Lung (tissue), 12 donors: ENCODE measurements around the gene RBM4. TPM values are rescaled to one million over a fixed set of nuclear protein-coding genes. Genes with fewer than 3 reads are reported as not detected.

ENCODE experiments used
- ATAC-seq: fragments of 200-7000 bp; cut with Tn5 transposase; one replicate; pipeline ENCODE4 v1.9.1; 2020; ENCODE audit warnings: moderate number of reproducible peaks; ENCODE audit not compliant: insufficient read depth, low FRiP score
- DNase-seq, 3 donors: peaks; one replicate each; pipeline ENCODE4 v3.0.0-alpha.2; 2013 to 2017
- H3K27ac ChIP-seq, 2 donors: one replicate each; pipeline ENCODE4 v1.5.1; 2013; ENCODE audit warnings: mild to moderate bottlenecking in 2 of 2, moderate library complexity in 2 of 2, control low read depth in 1 of 2, inconsistent platforms in 1 of 2, low read depth in 1 of 2, low read length in 1 of 2
- H3K27me3 ChIP-seq, 3 donors: one replicate each; pipeline ENCODE4 v1.5.1; 2013; ENCODE audit warnings: low read length in 2 of 3; ENCODE audit not compliant: control insufficient read depth in 3 of 3, insufficient read depth in 3 of 3
- H3K36me3 ChIP-seq, 4 donors: one replicate each; pipeline ENCODE4 v1.5.1; 2013; ENCODE audit warnings: low read length in 4 of 4, mild to moderate bottlenecking in 1 of 4, moderate library complexity in 1 of 4; ENCODE audit not compliant: control insufficient read depth in 4 of 4, insufficient read depth in 4 of 4
- H3K4me1 ChIP-seq, 5 donors: one replicate each; pipeline ENCODE4 v1.5.1; 2013; ENCODE audit warnings: low read length in 5 of 5, mild to moderate bottlenecking in 2 of 5, moderate library complexity in 1 of 5; ENCODE audit not compliant: control insufficient read depth in 5 of 5, insufficient read depth in 5 of 5
- H3K4me3 ChIP-seq: one replicate; pipeline ENCODE4 v1.5.1; 2013; ENCODE audit warnings: mild to moderate bottlenecking, control low read depth, moderate library complexity
- H3K9ac ChIP-seq, 2 donors: one replicate each; pipeline ENCODE4 v1.5.1; 2013; ENCODE audit warnings: low read length in 2 of 2, control low read depth in 1 of 2; ENCODE audit not compliant: insufficient read depth in 1 of 2
- H3K9me3 ChIP-seq, 4 donors: one replicate each; pipeline ENCODE4 v1.5.1; 2013; ENCODE audit warnings: low read length in 3 of 4, mild to moderate bottlenecking in 1 of 4, moderate library complexity in 1 of 4; ENCODE audit not compliant: control insufficient read depth in 4 of 4, insufficient read depth in 3 of 4
- CTCF ChIP-seq: IDR thresholded peaks from 2 replicates; pipeline ENCODE4 v1.5.1; 2012; ENCODE audit warnings: mild to moderate bottlenecking; ENCODE audit errors: control extremely low read depth, extremely low read depth
- WGBS, 2 donors: extraction: QIAGEN DNeasy Blood & Tissue Kit; methylation state at CpG; one replicate each; pipeline ENCODE4 v1.1.7; 2013; 5-methylcytosine and 5-hydroxymethylcytosine counted together
- polyA plus RNA-seq, 2 donors: library from polyadenylated mRNA; stranded (reverse); fragments of 200-250 nt; gene quantifications; one replicate each; pipeline ENCODE4 v1.2.1, GENCODE V29; 2013
- total RNA-seq, 2 donors: library from RNA; depleted of rRNA in 1 of 2; stranded (reverse); fragments of >200 nt in 1 of 2; gene quantifications; one replicate each; pipeline ENCODE4 v1.2.1, GENCODE V29; 2014 to 2021
- donor health status: control.
- donor health status: control.
- donor health status: Bipolar disorder and iron deficiency.
- donor health status: healthy.
- donor health status: DM: yes; HTN: yes; CAD: no.

Gene RBM4
- total and polyA plus RNA-seq, 4 donors: 77.2 to 153 (median 101) TPM

GRCh38 chr11:66626926-66627325 lies 11.6 kb upstream of the RBM4 start:
- TF ChIP-seq CTCF: no peak
- DNase-seq (no peak), ATAC-seq (no peak)
- Histone ChIP-seq H3K27ac (no peak overlapping the region), H3K4me1 (peaks cover 0 to 9% (median 0%) of the 10 kb centered on the region in 5 donors), H3K4me3 (no peak overlapping the region), H3K9ac (no peak overlapping the region), H3K9me3 (no peaks in the 10 kb centered on the region), H3K36me3 (peaks cover 19 to 70% (median 60%) of the 10 kb centered on the region in 4 donors), H3K27me3 (no peaks in the 10 kb centered on the region)
- 63 to 79% methylated on average over 7 of the region's 7 CpGs for WGBS, 2 donors

GRCh38 chr11:66628061-66628603 lies 10.4 kb upstream of the RBM4 start:
- no peaks in the 10 kb centered on the region for H3K27me3 ChIP-seq
- no peak overlapping the region for H3K9ac ChIP-seq
- WGBS, 2 donors: 92 to 94% methylated on average over 7 of the region's 7 CpGs
- ATAC-seq: no peak
- no peak overlapping the region for H3K27ac ChIP-seq
- DNase-seq: no peak
- H3K4me1 ChIP-seq: peaks cover 0 to 4% (median 0%) of the 10 kb centered on the region in 5 donors
- no peak overlapping the region for H3K4me3 ChIP-seq
- peaks cover 19 to 68% (median 57%) of the 10 kb centered on the region in 4 donors for H3K36me3 ChIP-seq
- no peak for TF ChIP-seq CTCF
- no peaks in the 10 kb centered on the region for H3K9me3 ChIP-seq

GRCh38 chr11:66629356-66629755 lies 9.1 kb upstream of the RBM4 start:
- 93% methylated on average over 2 of the region's 2 CpGs for WGBS, 2 donors
- H3K9me3 ChIP-seq: no peaks in the 10 kb centered on the region

More at GRCh38 chr11:66629356-66629755, 9.1 kb upstream of the RBM4 start:
- Histone ChIP-seq H3K4me3 (no peak overlapping the region), H3K4me1 (peaks cover 0 to 3% (median 0%) of the 10 kb centered on the region in 5 donors), H3K9ac (no peak overlapping the region), H3K27me3 (no peaks in the 10 kb centered on the region), H3K36me3 (peaks cover 19 to 59% (median 51%) of the 10 kb centered on the region in 4 donors), H3K27ac (no peak overlapping the region)
- TF ChIP-seq CTCF: no peak
- ATAC-seq: no peak
- no peak for DNase-seq
